Trophoblast cell (in vitro differentiated cells and primary cell): ENCODE measurements around the gene MTFMT.

Experiments used
- DNase-seq, 2 donors: peaks; one replicate each; pipeline ENCODE4 v3.0.0-alpha.2; 2016
- H2AFZ ChIP-seq: 2 replicates; pipeline ENCODE4 v1.6.1; 2013; ENCODE audit warnings: low read length, moderate library complexity, mild to moderate bottlenecking; ENCODE audit not compliant: insufficient read depth, poor library complexity
- H2AK5ac ChIP-seq: 2 replicates; pipeline ENCODE4 v1.6.1; 2013; ENCODE audit warnings: mild to moderate bottlenecking, low read length
- H2BK120ac ChIP-seq: 2 replicates; pipeline ENCODE4 v1.6.1; 2013; ENCODE audit warnings: low read length, mild to moderate bottlenecking, moderate library complexity; ENCODE audit not compliant: insufficient read depth, poor library complexity
- H2BK12ac ChIP-seq: 2 replicates; pipeline ENCODE4 v1.6.1; 2013; ENCODE audit warnings: mild to moderate bottlenecking, low read length, moderate library complexity
- H2BK5ac ChIP-seq: 2 replicates; pipeline ENCODE4 v1.6.1; 2013; ENCODE audit warnings: low read length, low read depth, moderate library complexity, mild to moderate bottlenecking; ENCODE audit not compliant: poor library complexity
- H3K14ac ChIP-seq: 2 replicates; pipeline ENCODE4 v1.6.1; 2013; ENCODE audit warnings: mild to moderate bottlenecking, low read length
- H3K18ac ChIP-seq: 2 replicates; pipeline ENCODE4 v1.6.1; 2013; ENCODE audit warnings: mild to moderate bottlenecking, low read length
- H3K23ac ChIP-seq: 2 replicates; pipeline ENCODE4 v1.6.1; 2013; ENCODE audit warnings: low read length
- H3K27ac ChIP-seq: 2 replicates; pipeline ENCODE4 v1.5.1; 2013; ENCODE audit warnings: low read depth, mild to moderate bottlenecking, inconsistent platforms, low read length, moderate library complexity
- H3K27me3 ChIP-seq: 2 replicates; pipeline ENCODE4 v1.6.1; 2013; ENCODE audit warnings: inconsistent platforms, mild to moderate bottlenecking, low read length, moderate library complexity; ENCODE audit not compliant: insufficient read depth
- H3K36me3 ChIP-seq, 2 experiments: 1 replicate in 1 of 2; 2 replicates in 1 of 2; pipeline ENCODE4 v1.6.1; 2013; ENCODE audit warnings: low read length in 2 of 2, mild to moderate bottlenecking in 2 of 2, moderate library complexity in 1 of 2; ENCODE audit not compliant: insufficient read depth in 2 of 2, control insufficient read depth in 1 of 2
- H3K4ac ChIP-seq: 2 replicates; pipeline ENCODE4 v1.6.1; 2013; ENCODE audit warnings: low read depth, mild to moderate bottlenecking, low read length, moderate library complexity
- H3K4me1 ChIP-seq, 2 experiments: 1 replicate in 1 of 2; 2 replicates in 1 of 2; pipeline ENCODE4 v1.6.1; 2013; ENCODE audit warnings: low read length in 2 of 2, mild to moderate bottlenecking in 2 of 2, moderate library complexity in 1 of 2; ENCODE audit not compliant: insufficient read depth in 2 of 2, control insufficient read depth in 1 of 2
- H3K4me2 ChIP-seq: 2 replicates; pipeline ENCODE4 v1.6.1; 2013; ENCODE audit warnings: inconsistent platforms, mild to moderate bottlenecking, low read length, moderate library complexity
- H3K4me3 ChIP-seq: 2 replicates; pipeline ENCODE4 v1.5.1; 2013; ENCODE audit warnings: mild to moderate bottlenecking, low read depth, low read length, inconsistent platforms
- H3K79me1 ChIP-seq: one replicate; pipeline ENCODE4 v1.6.1; 2013; ENCODE audit warnings: low read length
- H3K79me2 ChIP-seq: 2 replicates; pipeline ENCODE4 v1.6.1; 2013; ENCODE audit warnings: low read length, mild to moderate bottlenecking; ENCODE audit not compliant: control insufficient read depth, insufficient read depth, poor library complexity
- H3K9ac ChIP-seq: 2 replicates; pipeline ENCODE4 v1.6.1; 2013; ENCODE audit warnings: mild to moderate bottlenecking, low read length
- H3K9me3 ChIP-seq: 2 replicates; pipeline ENCODE4 v1.6.1; 2013; ENCODE audit warnings: low read depth, mild to moderate bottlenecking, control low read depth, inconsistent platforms, low read length; ENCODE audit not compliant: insufficient read depth
- H4K12ac ChIP-seq: 2 replicates; pipeline ENCODE4 v1.6.1; 2013; ENCODE audit warnings: low read depth, mild to moderate bottlenecking, low read length, moderate library complexity
- H4K8ac ChIP-seq: 2 replicates; pipeline ENCODE4 v1.6.1; 2013; ENCODE audit warnings: low read depth, mild to moderate bottlenecking, low read length, moderate library complexity
- H4K91ac ChIP-seq: one replicate; pipeline ENCODE4 v1.6.1; 2013; ENCODE audit warnings: low read depth, mild to moderate bottlenecking, low read length, moderate library complexity
- WGBS: extraction: QIAGEN DNeasy Blood & Tissue Kit; methylation state at CpG from one replicate; pipeline ENCODE4 v1.1.7; 2013; ENCODE audit warnings: missing lambda C conversion rate; ENCODE audit not compliant: insufficient read length, insufficient coverage; ENCODE audit errors: extremely low coverage; 5-methylcytosine and 5-hydroxymethylcytosine counted together

Gene MTFMT

DNA sequence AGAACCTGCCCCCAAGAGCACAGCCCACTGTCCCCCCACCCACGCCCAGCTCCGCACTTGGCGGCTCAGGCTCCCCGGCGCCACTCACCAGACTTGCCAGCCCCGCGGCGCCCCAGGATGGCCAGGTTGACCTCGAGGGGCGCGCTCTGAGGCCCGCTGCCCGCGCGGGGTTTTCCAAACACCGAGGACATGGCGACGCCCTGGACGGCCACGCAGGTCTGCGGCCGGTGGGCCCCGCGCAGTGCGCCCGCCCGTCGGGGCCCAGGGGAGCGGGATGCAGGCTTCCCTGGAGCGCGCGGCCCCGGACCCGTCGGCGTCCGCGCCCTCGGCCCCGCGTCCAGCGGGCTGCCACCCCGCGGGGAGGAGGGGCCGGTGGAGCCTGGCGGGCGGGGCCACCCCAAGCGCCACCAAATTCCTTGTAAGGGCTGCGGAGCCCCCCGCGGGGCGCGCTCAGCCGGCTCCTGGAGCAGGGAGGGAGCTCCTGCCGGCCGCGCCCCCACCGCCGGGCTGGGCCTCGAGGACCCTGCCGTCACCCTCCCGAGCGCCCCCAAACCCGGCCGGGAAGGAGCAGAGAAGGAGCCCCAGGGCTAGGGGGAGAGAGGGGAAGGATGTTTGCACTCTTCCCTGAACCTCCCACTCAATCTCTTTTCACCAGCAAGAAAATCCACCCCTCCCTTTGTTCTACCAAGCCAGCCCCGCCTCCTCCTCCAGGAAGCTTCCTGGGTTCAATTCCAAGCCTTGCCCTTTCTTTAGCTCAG is 38.4 kb upstream of the MTFMT start, which contains the start of gene RASL12:
RASL12 (minus strand) TSS at position 347 of the 758 bp plus-strand sequence; CDS start at position 191, 156 bp downstream.
- H3K9me3 ChIP-seq = no peaks in the 10 kb centered on the region
- peaks cover 20 to 33% of the 10 kb centered on the region in 2 experiments for H3K4me1 ChIP-seq
- no peak within 1 kb of the TSS for H3K9ac ChIP-seq
- H3K79me1 ChIP-seq = peaks cover 3% of the 10 kb centered on the region
- H3K14ac ChIP-seq = peak within 1 kb of the TSS; percentile 33
- peak within 1 kb of the TSS; percentile 21 for H2BK120ac ChIP-seq
- H3K27ac ChIP-seq = no peak within 1 kb of the TSS
- no peak within 1 kb of the TSS for H4K12ac ChIP-seq
- peak within 1 kb of the TSS; percentile 23 for H2BK5ac ChIP-seq
- H3K36me3 ChIP-seq = no peaks in the 10 kb centered on the region
- no peak within 1 kb of the TSS for H2AK5ac ChIP-seq
- H2AFZ ChIP-seq = peak within 1 kb of the TSS; percentile 18
- no peak within 1 kb of the TSS for H4K8ac ChIP-seq
- H2BK12ac ChIP-seq = peak within 1 kb of the TSS; percentile 39
- no peak within 1 kb of the TSS for H3K23ac ChIP-seq
- peaks cover 9% of the 10 kb centered on the region for H3K27me3 ChIP-seq
- H3K4me3 ChIP-seq = peak within 1 kb of the TSS; percentile 68
- peak within 1 kb of the TSS; percentile 9 for H3K18ac ChIP-seq
- no peaks in the 10 kb centered on the region for H3K79me2 ChIP-seq
- H4K91ac ChIP-seq = peak within 1 kb of the TSS; percentile 72
- WGBS = no CpG with 5 or more reads among the region's 66 CpGs
- peak within 1 kb of the TSS; percentile 72 for H3K4me2 ChIP-seq
- no peak within 1 kb of the TSS for H3K4ac ChIP-seq
- no peak for DNase-seq

- no peak overlapping the region for H2BK5ac ChIP-seq
- H3K9ac ChIP-seq = no peak overlapping the region
- no peaks in the 10 kb centered on the region for H3K9me3 ChIP-seq
- H2AK5ac ChIP-seq = no peak overlapping the region
- peaks cover 24 to 38% of the 10 kb centered on the region in 2 experiments for H3K4me1 ChIP-seq
- peak overlapping the region; percentile 72 for H3K4me2 ChIP-seq
- H3K4me3 ChIP-seq = peak overlapping the region; percentile 68
- H2AFZ ChIP-seq = no peak overlapping the region
- H2BK12ac ChIP-seq = no peak overlapping the region
- DNase-seq = no peak
- no peak overlapping the region for H3K4ac ChIP-seq
- H3K79me1 ChIP-seq = peaks cover 3% of the 10 kb centered on the region
- H3K23ac ChIP-seq = no peak overlapping the region
- H3K27me3 ChIP-seq = peaks cover 9% of the 10 kb centered on the region
- H3K36me3 ChIP-seq = no peaks in the 10 kb centered on the region
- no CpG with 5 or more reads among the region's 8 CpGs for WGBS
- no peak overlapping the region for H3K18ac ChIP-seq
- peak overlapping the region; percentile 33 for H3K14ac ChIP-seq
- no peak overlapping the region for H3K27ac ChIP-seq
- no peak overlapping the region for H4K8ac ChIP-seq
- H4K12ac ChIP-seq = no peak overlapping the region
- no peak overlapping the region for H2BK120ac ChIP-seq
- no peaks in the 10 kb centered on the region for H3K79me2 ChIP-seq
- H4K91ac ChIP-seq = peak overlapping the region; percentile 69
Measured at GRCh38 chr15:65067317-65067644, 37.8 kb upstream of the MTFMT start.

DNA sequence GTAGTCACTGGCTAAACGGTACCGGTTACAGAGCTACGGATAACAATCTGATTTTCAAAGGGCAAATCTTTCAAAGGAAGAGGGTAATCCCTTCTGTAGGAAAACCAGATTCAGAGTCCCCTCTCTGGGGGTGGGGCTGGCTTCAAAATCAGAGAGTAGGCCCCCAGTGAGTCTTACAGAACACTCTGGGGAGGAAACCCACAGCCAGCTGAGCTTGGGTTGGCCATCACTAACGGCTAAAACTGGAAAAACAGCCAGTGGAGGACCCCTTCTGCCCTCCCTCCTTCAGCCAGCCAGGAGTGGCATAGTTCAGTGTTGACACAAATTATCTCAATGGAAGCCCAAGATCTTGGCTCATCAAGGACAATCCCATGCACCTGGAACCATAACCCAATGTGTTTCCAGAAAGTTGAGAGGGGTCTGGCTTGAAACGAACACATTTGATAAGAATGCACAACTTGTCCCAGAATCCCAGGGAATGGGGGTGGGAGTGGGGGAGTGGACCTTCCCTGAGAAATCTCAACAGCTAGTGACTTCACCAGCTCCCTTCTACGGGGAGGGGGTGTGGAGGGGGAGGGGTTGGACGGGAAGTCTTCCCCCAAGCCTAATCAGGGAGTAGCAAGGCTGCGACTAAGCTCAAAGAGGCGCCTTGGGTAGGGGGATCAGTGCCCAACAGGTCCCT is 37.3 kb upstream of the MTFMT start:
- peaks cover 9% of the 10 kb centered on the region for H3K27me3 ChIP-seq
- H4K91ac ChIP-seq = no peak overlapping the region
- no peaks in the 10 kb centered on the region for H3K9me3 ChIP-seq
- H3K27ac ChIP-seq = no peak overlapping the region
- H3K4ac ChIP-seq = no peak overlapping the region
- H3K79me1 ChIP-seq = peaks cover 3% of the 10 kb centered on the region
- no peak overlapping the region for H3K23ac ChIP-seq
- no peak overlapping the region for H4K8ac ChIP-seq
- H2BK5ac ChIP-seq = peak overlapping the region; percentile 23
- H3K14ac ChIP-seq = peak overlapping the region; percentile 33
- no peak overlapping the region for H4K12ac ChIP-seq
- WGBS = no CpG with 5 or more reads among the region's 9 CpGs
- H2BK12ac ChIP-seq = no peak overlapping the region
- no peaks in the 10 kb centered on the region for H3K36me3 ChIP-seq
- no peak overlapping the region for H2AFZ ChIP-seq
- peak overlapping the region; percentile 72 for H3K4me2 ChIP-seq
- no peak overlapping the region for H3K4me3 ChIP-seq
- peak overlapping the region; percentile 21 for H2BK120ac ChIP-seq
- peaks cover 24 to 37% of the 10 kb centered on the region in 2 experiments for H3K4me1 ChIP-seq
- DNase-seq = no peak
- no peak overlapping the region for H2AK5ac ChIP-seq
- H3K9ac ChIP-seq = no peak overlapping the region
- no peak overlapping the region for H3K18ac ChIP-seq
- H3K79me2 ChIP-seq = no peaks in the 10 kb centered on the region

- Histone ChIP-seq H2BK5ac (no peak overlapping the region), H3K9me3 (no peaks in the 10 kb centered on the region), H2BK120ac (no peak overlapping the region), H4K91ac (no peak overlapping the region), H2BK12ac (no peak overlapping the region), H3K4me3 (no peak overlapping the region), H3K9ac (no peak overlapping the region), H3K27me3 (peaks cover 9% of the 10 kb centered on the region), H4K8ac (no peak overlapping the region), H3K23ac (no peak overlapping the region), H2AK5ac (no peak overlapping the region), H3K79me1 (peaks cover 3% of the 10 kb centered on the region), H3K4ac (no peak overlapping the region), H3K36me3 (no peaks in the 10 kb centered on the region), H3K79me2 (no peaks in the 10 kb centered on the region), H3K4me1 (peaks cover 20 to 32% of the 10 kb centered on the region in 2 experiments), H2AFZ (no peak overlapping the region), H3K4me2 (no peak overlapping the region), H4K12ac (no peak overlapping the region), H3K18ac (no peak overlapping the region), H3K27ac (no peak overlapping the region), H3K14ac (no peak overlapping the region)
- no CpG with 5 or more reads among the region's 3 CpGs for WGBS
- peak; percentile 21 to 57 for DNase-seq
Measured at GRCh38 chr15:65066001-65066634, 36.7 kb upstream of the MTFMT start.
